ENCODE results near the gene LCE1A.
A peak's percentile ranks its signal among the peaks of the same experiment; 100 is the strongest.

Gene LCE1A

DNA sequence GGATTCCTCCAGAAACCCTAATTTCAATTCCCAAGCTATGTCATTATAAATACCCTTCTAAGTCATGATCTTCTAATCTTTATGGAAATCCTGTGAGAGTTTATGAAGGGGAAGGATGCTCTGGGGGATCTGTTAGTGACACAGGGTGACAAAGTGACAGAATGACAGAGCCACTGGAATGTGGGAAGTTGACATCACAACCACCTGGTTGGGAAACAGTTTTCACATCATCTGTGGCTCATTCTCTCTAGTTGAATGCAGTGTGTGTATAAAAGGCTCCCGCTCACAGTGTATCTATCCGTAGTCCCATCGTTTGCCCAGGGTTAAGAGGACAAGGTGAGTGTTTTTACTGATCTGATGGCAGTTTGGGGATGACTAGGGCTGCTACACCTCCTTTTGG is 32.4 kb downstream of the LCE1A start, which contains the start of gene LCE7A:
LCE7A (plus strand) TSS at position 301 of the 400 bp plus-strand sequence. CDS start 702 bp downstream, outside the sequence.
- no peaks in the 10 kb centered on the region for H3K4me1 ChIP-seq (ENCODE audit: control insufficient read depth, insufficient read depth, low read length)
- ChIA-PET POLR2A (no interaction called here), CTCF (interaction anchor here (0.6 to 1.2 kb wide), 2 partner anchors 11 to 79 kb away, joined by 3 read pairs; no protein-coding TSS in a partner anchor)
- no peak within 1 kb of the TSS for H3K4me3 ChIP-seq (ENCODE audit: low read depth, low read length)
- H3K9me3 ChIP-seq (ENCODE audit: control insufficient read depth, insufficient read depth, low read depth, low read length), result no peaks in the 10 kb centered on the region
- H3K27ac ChIP-seq (ENCODE audit: extremely low read depth, low read depth, low read length), result no peak within 1 kb of the TSS
- TF ChIP-seq ZNF175 (tag by site-specific recombination; IDR thresholded peaks at IDR 0.05) (no peak), ZNF544 (tag by site-specific recombination; IDR thresholded peaks at IDR 0.05) (no peak), ZNF792 (tag by site-specific recombination; IDR thresholded peaks at IDR 0.05) (no peak), SP7 (tag by site-specific recombination; IDR thresholded peaks at IDR 0.05) (no peak)
- TF ChIP-seq, protein P1, sequence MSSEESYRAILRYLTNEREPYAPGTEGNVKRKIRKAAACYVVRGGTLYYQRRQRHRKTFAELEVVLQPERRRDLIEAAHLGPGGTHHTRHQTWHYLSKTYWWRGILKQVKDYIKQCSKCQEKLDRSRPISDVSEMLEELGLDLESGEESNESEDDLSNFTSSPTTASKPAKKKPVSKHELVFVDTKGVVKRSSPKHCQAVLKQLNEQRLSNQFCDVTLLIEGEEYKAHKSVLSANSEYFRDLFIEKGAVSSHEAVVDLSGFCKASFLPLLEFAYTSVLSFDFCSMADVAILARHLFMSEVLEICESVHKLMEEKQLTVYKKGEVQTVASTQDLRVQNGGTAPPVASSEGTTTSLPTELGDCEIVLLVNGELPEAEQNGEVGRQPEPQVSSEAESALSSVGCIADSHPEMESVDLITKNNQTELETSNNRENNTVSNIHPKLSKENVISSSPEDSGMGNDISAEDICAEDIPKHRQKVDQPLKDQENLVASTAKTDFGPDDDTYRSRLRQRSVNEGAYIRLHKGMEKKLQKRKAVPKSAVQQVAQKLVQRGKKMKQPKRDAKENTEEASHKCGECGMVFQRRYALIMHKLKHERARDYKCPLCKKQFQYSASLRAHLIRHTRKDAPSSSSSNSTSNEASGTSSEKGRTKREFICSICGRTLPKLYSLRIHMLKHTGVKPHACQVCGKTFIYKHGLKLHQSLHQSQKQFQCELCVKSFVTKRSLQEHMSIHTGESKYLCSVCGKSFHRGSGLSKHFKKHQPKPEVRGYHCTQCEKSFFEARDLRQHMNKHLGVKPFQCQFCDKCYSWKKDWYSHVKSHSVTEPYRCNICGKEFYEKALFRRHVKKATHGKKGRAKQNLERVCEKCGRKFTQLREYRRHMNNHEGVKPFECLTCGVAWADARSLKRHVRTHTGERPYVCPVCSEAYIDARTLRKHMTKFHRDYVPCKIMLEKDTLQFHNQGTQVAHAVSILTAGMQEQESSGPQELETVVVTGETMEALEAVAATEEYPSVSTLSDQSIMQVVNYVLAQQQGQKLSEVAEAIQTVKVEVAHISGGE (tag by site-specific recombination; conservative IDR thresholded peaks at IDR 0.05; ENCODE audit: low read depth), result no peak
- H3K36me3 ChIP-seq (ENCODE audit: control insufficient read depth in 2 of 2, insufficient read depth in 1 of 2, low read length in 2 of 2), result no peaks in the 10 kb centered on the region

DNA sequence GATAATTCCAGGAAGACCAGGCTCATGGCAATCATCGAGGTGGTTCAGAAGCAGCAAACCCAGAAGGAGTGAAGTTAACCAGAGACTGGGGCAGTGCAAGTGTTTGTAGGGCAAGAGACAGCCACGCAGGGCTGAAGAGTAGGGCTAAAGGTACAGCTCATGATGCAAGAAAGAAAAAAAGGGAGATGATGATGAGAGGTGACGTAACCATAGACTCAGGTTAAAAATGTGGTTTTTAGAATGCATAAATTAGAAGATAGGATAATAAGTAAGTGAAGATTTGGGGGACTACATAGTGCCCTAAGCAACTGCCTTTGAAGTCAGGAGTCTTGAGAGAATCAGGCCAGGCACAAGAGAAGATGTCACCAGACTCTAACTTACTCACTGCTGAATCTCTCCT is 32.9 kb downstream of the LCE1A start:
- CTCF ChIA-PET, result interaction anchor here (0.6 to 1.4 kb wide), 3 partner anchors 10 to 80 kb away, joined by 3 to 7 read pairs (median 4); partner anchors contain the start of gene SMCP
- TF ChIP-seq, protein P2, sequence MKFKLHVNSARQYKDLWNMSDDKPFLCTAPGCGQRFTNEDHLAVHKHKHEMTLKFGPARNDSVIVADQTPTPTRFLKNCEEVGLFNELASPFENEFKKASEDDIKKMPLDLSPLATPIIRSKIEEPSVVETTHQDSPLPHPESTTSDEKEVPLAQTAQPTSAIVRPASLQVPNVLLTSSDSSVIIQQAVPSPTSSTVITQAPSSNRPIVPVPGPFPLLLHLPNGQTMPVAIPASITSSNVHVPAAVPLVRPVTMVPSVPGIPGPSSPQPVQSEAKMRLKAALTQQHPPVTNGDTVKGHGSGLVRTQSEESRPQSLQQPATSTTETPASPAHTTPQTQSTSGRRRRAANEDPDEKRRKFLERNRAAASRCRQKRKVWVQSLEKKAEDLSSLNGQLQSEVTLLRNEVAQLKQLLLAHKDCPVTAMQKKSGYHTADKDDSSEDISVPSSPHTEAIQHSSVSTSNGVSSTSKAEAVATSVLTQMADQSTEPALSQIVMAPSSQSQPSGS (tag by site-specific recombination; IDR thresholded peaks at IDR 0.05; ENCODE audit: low read depth), result peak; percentile 49; the same call in 1 of the 2 replicates
- TF ChIP-seq HOXC10 (CRISPR knock-in tag; IDR thresholded peaks at IDR 0.05), result no peak
- POLR2A ChIA-PET, result no interaction called here
- Histone ChIP-seq H3K36me3 (ENCODE audit: control insufficient read depth in 2 of 2, insufficient read depth in 1 of 2, low read length in 2 of 2) (no peaks in the 10 kb centered on the region), H3K9me3 (ENCODE audit: control insufficient read depth, insufficient read depth, low read depth, low read length) (no peaks in the 10 kb centered on the region), H3K27ac (ENCODE audit: extremely low read depth, low read depth, low read length) (no peak overlapping the region), H3K4me3 (ENCODE audit: low read depth, low read length) (no peak overlapping the region), H3K4me1 (ENCODE audit: control insufficient read depth, insufficient read depth, low read length) (no peaks in the 10 kb centered on the region)

DNA sequence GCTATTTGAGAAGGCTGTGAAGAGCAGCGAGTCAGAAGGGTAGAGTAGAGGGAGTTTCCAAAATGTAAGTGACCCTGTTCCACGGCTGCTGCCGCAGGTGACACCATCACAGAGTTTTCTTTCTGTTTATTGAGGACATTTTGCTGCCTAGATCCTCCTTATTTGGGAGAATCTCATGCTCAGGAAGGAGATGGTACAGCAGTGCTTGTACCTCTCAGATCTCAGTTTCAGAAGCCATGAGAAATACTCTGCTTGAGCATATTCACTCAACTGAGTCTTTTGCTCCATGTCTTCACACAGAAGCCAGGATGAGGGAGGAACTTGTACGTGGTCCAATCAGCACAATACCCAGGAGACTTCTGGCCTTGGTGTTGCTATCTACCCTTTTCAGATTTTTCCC is 34.1 kb downstream of the LCE1A start:
- Histone ChIP-seq H3K27ac (ENCODE audit: extremely low read depth, low read depth, low read length) (no peak overlapping the region), H3K36me3 (ENCODE audit: control insufficient read depth in 2 of 2, insufficient read depth in 1 of 2, low read length in 2 of 2) (no peaks in the 10 kb centered on the region), H3K4me1 (ENCODE audit: control insufficient read depth, insufficient read depth, low read length) (no peaks in the 10 kb centered on the region), H3K9me3 (ENCODE audit: control insufficient read depth, insufficient read depth, low read depth, low read length) (no peaks in the 10 kb centered on the region), H3K4me3 (ENCODE audit: low read depth, low read length) (no peak overlapping the region)
- TF ChIP-seq HOXA7 (CRISPR knock-in tag; IDR thresholded peaks at IDR 0.05; ENCODE audit: borderline replicate concordance) (no peak), ZNF747 (tag by site-specific recombination; IDR thresholded peaks at IDR 0.05) (no peak), ZNF654 (tag by site-specific recombination; IDR thresholded peaks at IDR 0.05; ENCODE audit: low read depth) (no peak), ZNF664 (tag by site-specific recombination; IDR thresholded peaks at IDR 0.05) (no peak), ZNF544 (tag by site-specific recombination; IDR thresholded peaks at IDR 0.05) (no peak), ZBTB7A (tag by site-specific recombination; IDR thresholded peaks at IDR 0.05; ENCODE audit: low read depth) (no peak), BCL11A (tag by site-specific recombination; IDR thresholded peaks at IDR 0.05; ENCODE audit: low read depth) (no peak)
- TF ChIP-seq, protein P3, sequence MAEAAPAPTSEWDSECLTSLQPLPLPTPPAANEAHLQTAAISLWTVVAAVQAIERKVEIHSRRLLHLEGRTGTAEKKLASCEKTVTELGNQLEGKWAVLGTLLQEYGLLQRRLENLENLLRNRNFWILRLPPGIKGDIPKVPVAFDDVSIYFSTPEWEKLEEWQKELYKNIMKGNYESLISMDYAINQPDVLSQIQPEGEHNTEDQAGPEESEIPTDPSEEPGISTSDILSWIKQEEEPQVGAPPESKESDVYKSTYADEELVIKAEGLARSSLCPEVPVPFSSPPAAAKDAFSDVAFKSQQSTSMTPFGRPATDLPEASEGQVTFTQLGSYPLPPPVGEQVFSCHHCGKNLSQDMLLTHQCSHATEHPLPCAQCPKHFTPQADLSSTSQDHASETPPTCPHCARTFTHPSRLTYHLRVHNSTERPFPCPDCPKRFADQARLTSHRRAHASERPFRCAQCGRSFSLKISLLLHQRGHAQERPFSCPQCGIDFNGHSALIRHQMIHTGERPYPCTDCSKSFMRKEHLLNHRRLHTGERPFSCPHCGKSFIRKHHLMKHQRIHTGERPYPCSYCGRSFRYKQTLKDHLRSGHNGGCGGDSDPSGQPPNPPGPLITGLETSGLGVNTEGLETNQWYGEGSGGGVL (tag by site-specific recombination; IDR thresholded peaks at IDR 0.05), result no peak
- TF ChIP-seq, protein P4, sequence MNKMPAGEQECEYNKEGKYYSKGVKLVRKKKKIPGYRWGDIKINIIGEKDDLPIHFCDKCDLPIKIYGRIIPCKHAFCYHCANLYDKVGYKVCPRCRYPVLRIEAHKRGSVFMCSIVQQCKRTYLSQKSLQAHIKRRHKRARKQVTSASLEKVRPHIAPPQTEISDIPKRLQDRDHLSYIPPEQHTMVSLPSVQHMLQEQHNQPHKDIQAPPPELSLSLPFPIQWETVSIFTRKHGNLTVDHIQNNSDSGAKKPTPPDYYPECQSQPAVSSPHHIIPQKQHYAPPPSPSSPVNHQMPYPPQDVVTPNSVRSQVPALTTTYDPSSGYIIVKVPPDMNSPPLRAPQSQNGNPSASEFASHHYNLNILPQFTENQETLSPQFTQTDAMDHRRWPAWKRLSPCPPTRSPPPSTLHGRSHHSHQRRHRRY (tag by site-specific recombination; IDR thresholded peaks at IDR 0.05), result no peak
- CTCF ChIA-PET, result interaction anchor here (1.4 kb wide), 2 partner anchors 9 to 17 kb away, joined by 4 to 7 read pairs; partner anchors contain the start of gene SMCP
- POLR2A ChIA-PET, result no interaction called here
